Heart left ventricle (tissue), 13 donors: ENCODE results near the gene PIAS4.

Experiments used
- POLR2A ChIP-seq, 2 donors: fragments of 450-650 bp; IDR thresholded peaks; one replicate each; pipeline ENCODE4 v1.6.1; 2017; ENCODE audit warnings: antibody characterized with exemption in 2 of 2, mild to moderate bottlenecking in 2 of 2, moderate library complexity in 2 of 2
- TF ChIP-seq, protein P1 (sequence below), 12 donors: fragments of 200-600 bp; sonication (generic) in 4 of 12; IDR thresholded peaks; one replicate each; pipeline versions ENCODE4 v1.5.0 to v1.8.0; 2018 to 2022; ENCODE audit warnings: antibody characterized with exemption in 12 of 12, mild to moderate bottlenecking in 5 of 12
- donor health status: ischemic (EF 13 %, LVEDD 7.1; RV severe dilation, severe dysfunction).
- donor health status: DM: no; HTN: yes; CAD: no.
- donor health status: DM: no; HTN: no; CAD: no.
- donor health status: ischemic (EF 25% LVEDD 6.9; RV normal size, moderate dysfunction).
- donor health status: ischemic (EF 25% LVEDD 5.7; RV mildly dilated, moderate dysfunction).
- donor health status: ischemic (EF 35%, LVEDD 5.7; RV mildly dilated, moderate dysfunction).
- donor health status: nonischemic (EF 11% LVEDD 7.7; RV severe dilation, severe dysfunction).
- donor health status: DM: yes; HTN: yes; CAD: no.
- donor health status: PGD.
- donor health status: ischemic (EF 29% LVEDD 5.4; RV normal size, mild dysfunction).
- donor health status: nonischemic (EF 23%, LVEDD 6.1; RV moderate dilation, normal function).

DNA sequence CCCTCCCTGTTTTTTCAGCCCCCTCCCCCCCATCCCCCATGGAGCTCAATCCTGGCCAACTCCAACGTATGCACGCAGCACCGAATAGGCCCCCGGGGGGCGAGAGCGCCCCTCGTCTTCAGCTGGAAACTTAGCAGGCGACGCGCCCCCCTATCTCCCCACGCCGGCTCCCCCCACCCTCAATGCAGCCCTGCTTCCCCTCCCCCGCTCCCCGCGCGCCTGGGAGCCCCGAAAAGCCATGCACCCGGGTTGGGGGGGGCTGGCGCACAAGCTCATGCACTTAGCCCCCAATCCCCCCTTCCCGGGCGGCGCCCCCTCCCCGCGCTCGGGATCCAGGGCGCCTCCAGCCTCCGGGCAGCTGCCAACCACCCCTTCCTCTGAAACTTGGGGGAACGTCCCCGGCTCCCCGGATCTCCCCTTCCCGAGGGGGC is 58.7 kb downstream of the PIAS4 start:
- TF ChIP-seq, protein P1, sequence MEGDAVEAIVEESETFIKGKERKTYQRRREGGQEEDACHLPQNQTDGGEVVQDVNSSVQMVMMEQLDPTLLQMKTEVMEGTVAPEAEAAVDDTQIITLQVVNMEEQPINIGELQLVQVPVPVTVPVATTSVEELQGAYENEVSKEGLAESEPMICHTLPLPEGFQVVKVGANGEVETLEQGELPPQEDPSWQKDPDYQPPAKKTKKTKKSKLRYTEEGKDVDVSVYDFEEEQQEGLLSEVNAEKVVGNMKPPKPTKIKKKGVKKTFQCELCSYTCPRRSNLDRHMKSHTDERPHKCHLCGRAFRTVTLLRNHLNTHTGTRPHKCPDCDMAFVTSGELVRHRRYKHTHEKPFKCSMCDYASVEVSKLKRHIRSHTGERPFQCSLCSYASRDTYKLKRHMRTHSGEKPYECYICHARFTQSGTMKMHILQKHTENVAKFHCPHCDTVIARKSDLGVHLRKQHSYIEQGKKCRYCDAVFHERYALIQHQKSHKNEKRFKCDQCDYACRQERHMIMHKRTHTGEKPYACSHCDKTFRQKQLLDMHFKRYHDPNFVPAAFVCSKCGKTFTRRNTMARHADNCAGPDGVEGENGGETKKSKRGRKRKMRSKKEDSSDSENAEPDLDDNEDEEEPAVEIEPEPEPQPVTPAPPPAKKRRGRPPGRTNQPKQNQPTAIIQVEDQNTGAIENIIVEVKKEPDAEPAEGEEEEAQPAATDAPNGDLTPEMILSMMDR (IDR thresholded peaks at IDR 0.05), result no peak
- no peak for TF ChIP-seq POLR2A (IDR thresholded peaks at IDR 0.05)
